Measurements from ENCODE around the gene TNFSF13.

GRCh38 chr17:7557147-7557764 lies 1.3 kb upstream of the TNFSF13 start:
- TF ChIP-seq, protein P1, sequence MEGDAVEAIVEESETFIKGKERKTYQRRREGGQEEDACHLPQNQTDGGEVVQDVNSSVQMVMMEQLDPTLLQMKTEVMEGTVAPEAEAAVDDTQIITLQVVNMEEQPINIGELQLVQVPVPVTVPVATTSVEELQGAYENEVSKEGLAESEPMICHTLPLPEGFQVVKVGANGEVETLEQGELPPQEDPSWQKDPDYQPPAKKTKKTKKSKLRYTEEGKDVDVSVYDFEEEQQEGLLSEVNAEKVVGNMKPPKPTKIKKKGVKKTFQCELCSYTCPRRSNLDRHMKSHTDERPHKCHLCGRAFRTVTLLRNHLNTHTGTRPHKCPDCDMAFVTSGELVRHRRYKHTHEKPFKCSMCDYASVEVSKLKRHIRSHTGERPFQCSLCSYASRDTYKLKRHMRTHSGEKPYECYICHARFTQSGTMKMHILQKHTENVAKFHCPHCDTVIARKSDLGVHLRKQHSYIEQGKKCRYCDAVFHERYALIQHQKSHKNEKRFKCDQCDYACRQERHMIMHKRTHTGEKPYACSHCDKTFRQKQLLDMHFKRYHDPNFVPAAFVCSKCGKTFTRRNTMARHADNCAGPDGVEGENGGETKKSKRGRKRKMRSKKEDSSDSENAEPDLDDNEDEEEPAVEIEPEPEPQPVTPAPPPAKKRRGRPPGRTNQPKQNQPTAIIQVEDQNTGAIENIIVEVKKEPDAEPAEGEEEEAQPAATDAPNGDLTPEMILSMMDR (optimal IDR thresholded peaks at IDR 0.05 in 1 of 3, IDR thresholded peaks at IDR 0.05 in 1 of 3, conservative IDR thresholded peaks at IDR 0.05 in 1 of 3; ENCODE audit: extremely low read depth in 1 of 3, insufficient read depth in 2 of 3, low read length in 3 of 3) = no peak
- TF ChIP-seq EZH2 (IDR thresholded peaks at IDR 0.05; ENCODE audit: low read length) = no peak
